Subcutaneous adipose tissue (tissue), 4 donors: ENCODE data around the gene PROZ. TPM values are rescaled to one million over a fixed set of nuclear protein-coding genes. Genes with fewer than 3 reads are reported as not detected.

Experiments used
- small RNA-seq: library from RNA; depleted of rRNA; stranded (forward); fragments of <200 nt; gene quantifications from one replicate; pipeline ENCODE3, GENCODE V24; 2016
- total RNA-seq, 4 donors: library from RNA; depleted of rRNA; stranded (reverse); fragments of >200 nt; gene quantifications; one replicate each; pipeline ENCODE4 v1.1.0, GENCODE V29; 2016
- TF ChIP-seq, protein P1 (sequence below): fragments of 450-650 bp; IDR thresholded peaks from one replicate; pipeline ENCODE4 v1.5.1; 2016; ENCODE audit warnings: low read depth, mild to moderate bottlenecking, control low read depth, antibody characterized with exemption, moderate library complexity

Gene PROZ
- total RNA-seq, 4 donors from 2014 or later: not detected

- TF ChIP-seq, protein P1, sequence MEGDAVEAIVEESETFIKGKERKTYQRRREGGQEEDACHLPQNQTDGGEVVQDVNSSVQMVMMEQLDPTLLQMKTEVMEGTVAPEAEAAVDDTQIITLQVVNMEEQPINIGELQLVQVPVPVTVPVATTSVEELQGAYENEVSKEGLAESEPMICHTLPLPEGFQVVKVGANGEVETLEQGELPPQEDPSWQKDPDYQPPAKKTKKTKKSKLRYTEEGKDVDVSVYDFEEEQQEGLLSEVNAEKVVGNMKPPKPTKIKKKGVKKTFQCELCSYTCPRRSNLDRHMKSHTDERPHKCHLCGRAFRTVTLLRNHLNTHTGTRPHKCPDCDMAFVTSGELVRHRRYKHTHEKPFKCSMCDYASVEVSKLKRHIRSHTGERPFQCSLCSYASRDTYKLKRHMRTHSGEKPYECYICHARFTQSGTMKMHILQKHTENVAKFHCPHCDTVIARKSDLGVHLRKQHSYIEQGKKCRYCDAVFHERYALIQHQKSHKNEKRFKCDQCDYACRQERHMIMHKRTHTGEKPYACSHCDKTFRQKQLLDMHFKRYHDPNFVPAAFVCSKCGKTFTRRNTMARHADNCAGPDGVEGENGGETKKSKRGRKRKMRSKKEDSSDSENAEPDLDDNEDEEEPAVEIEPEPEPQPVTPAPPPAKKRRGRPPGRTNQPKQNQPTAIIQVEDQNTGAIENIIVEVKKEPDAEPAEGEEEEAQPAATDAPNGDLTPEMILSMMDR: no peak
Measured at GRCh38 chr13:113220877-113221276, 62.4 kb downstream of the PROZ start.

Small RNA genes within 50 kb of the gene (small RNA-seq; reads per million reads assigned to genes)
- not detected for gene AL137002.1

Other genes with a start within 250 kb of the PROZ start
- gene MCF2L, start 189.4 kb upstream of the PROZ start, total RNA-seq: 100 to 1,000 TPM in 1 of 4 donors, 10 to 100 TPM in 3; 18.4 to 173 (median 57.6) TPM
- gene F7, start 52.9 kb upstream of the PROZ start, total RNA-seq: under 1 TPM in 1 of 4 donors, not detected in 3; 0.17 TPM
- 10 to 100 TPM in 3 of 4 donors, 1 to 10 TPM in 1; 7.3 to 33.0 (median 20.7) TPM for gene F10, start 35.8 kb upstream of the PROZ start, total RNA-seq
- 10 to 100 TPM; 38.4 to 61.7 (median 46.0) TPM for gene PCID2, start 50.0 kb downstream of the PROZ start, total RNA-seq
- 100 to 1,000 TPM; 106 to 143 (median 122) TPM for gene CUL4A, start 51.0 kb downstream of the PROZ start, total RNA-seq
- 100 to 1,000 TPM; 106 to 178 (median 125) TPM for gene LAMP1, start 138.6 kb downstream of the PROZ start, total RNA-seq
- 1 to 10 TPM; 2.2 to 5.8 (median 4.1) TPM for gene GRTP1, start 205.5 kb downstream of the PROZ start, total RNA-seq